H9 (cell line): ENCODE data around the gene ARHGEF38. TPM values are rescaled to one million over a fixed set of nuclear protein-coding genes. Genes with fewer than 3 reads are reported as not detected.

Source experiments
- DNase-seq: peaks from one replicate; pipeline ENCODE4 v3.0.0-alpha.2; 2017
- H2AFZ ChIP-seq: one replicate; pipeline ENCODE4 v1.6.1; 2013; ENCODE audit warnings: mild to moderate bottlenecking, low read length, control low read depth, moderate library complexity
- H2AK5ac ChIP-seq: 2 replicates; pipeline ENCODE4 v1.6.1; 2013; ENCODE audit warnings: low read length, control low read depth, mixed read lengths; ENCODE audit not compliant: insufficient read length
- H2BK120ac ChIP-seq: one replicate; pipeline ENCODE4 v1.6.1; 2013; ENCODE audit warnings: low read depth, mild to moderate bottlenecking, low read length, control low read depth, inconsistent platforms; ENCODE audit not compliant: poor library complexity, severe bottlenecking
- H2BK12ac ChIP-seq: 2 replicates; pipeline ENCODE4 v1.6.1; 2013; ENCODE audit warnings: low read length, control low read depth, mixed read lengths, low read depth; ENCODE audit not compliant: insufficient read length
- H2BK15ac ChIP-seq: 2 replicates; pipeline ENCODE4 v1.6.1; 2013; ENCODE audit warnings: low read depth, low read length, control low read depth
- H2BK20ac ChIP-seq: one replicate; pipeline ENCODE4 v1.6.1; 2013; ENCODE audit warnings: low read depth, mild to moderate bottlenecking, low read length, control low read depth, inconsistent platforms; ENCODE audit not compliant: poor library complexity, severe bottlenecking
- H2BK5ac ChIP-seq: 2 replicates; pipeline ENCODE4 v1.6.1; 2013; ENCODE audit warnings: low read length, control low read depth, mixed read lengths; ENCODE audit not compliant: insufficient read length
- H3K14ac ChIP-seq: 2 replicates; pipeline ENCODE4 v1.6.1; 2013; ENCODE audit warnings: low read length, control low read depth; ENCODE audit not compliant: insufficient read depth
- H3K18ac ChIP-seq: 2 replicates; pipeline ENCODE4 v1.6.1; 2013; ENCODE audit warnings: low read depth, mild to moderate bottlenecking, mixed read lengths, low read length, control low read depth; ENCODE audit not compliant: insufficient read length
- H3K23ac ChIP-seq: 2 replicates; pipeline ENCODE4 v1.6.1; 2013; ENCODE audit warnings: low read length, control low read depth, mixed read lengths, low read depth; ENCODE audit not compliant: insufficient read length
- H3K23me2 ChIP-seq: 2 replicates; pipeline ENCODE4 v1.6.1; 2013; ENCODE audit warnings: low read depth, mild to moderate bottlenecking, mixed read lengths, low read length, control low read depth; ENCODE audit not compliant: insufficient read length, poor library complexity, severe bottlenecking
- H3K27ac ChIP-seq: 2 replicates; pipeline ENCODE4 v1.5.1; 2013; ENCODE audit warnings: low read length, control low read depth, mixed read lengths, low read depth; ENCODE audit not compliant: insufficient read length
- H3K27me3 ChIP-seq: 2 replicates; pipeline ENCODE4 v1.6.1; 2013; ENCODE audit warnings: low read length, control low read depth, inconsistent platforms; ENCODE audit not compliant: insufficient read depth
- H3K4ac ChIP-seq: 2 replicates; pipeline ENCODE4 v1.6.1; 2013; ENCODE audit warnings: low read depth, mild to moderate bottlenecking, control low read depth, inconsistent platforms, low read length, moderate library complexity
- H3K4me1 ChIP-seq: 2 replicates; pipeline ENCODE4 v1.6.1; 2013; ENCODE audit warnings: low read length, control low read depth, inconsistent platforms; ENCODE audit not compliant: insufficient read depth
- H3K4me2 ChIP-seq: 2 replicates; pipeline ENCODE4 v1.6.1; 2013; ENCODE audit warnings: low read length, control low read depth, mixed read lengths; ENCODE audit not compliant: insufficient read length, insufficient read depth
- H3K56ac ChIP-seq: 2 replicates; pipeline ENCODE4 v1.6.1; 2013; ENCODE audit warnings: low read depth, mild to moderate bottlenecking, mixed read lengths, low read length, control low read depth; ENCODE audit not compliant: insufficient read length
- H3K79me1 ChIP-seq: 2 replicates; pipeline ENCODE4 v1.6.1; 2013; ENCODE audit warnings: low read depth, mild to moderate bottlenecking, moderate library complexity, low read length, control low read depth, inconsistent platforms; ENCODE audit not compliant: insufficient read depth, poor library complexity, severe bottlenecking
- H3K79me2 ChIP-seq: 2 replicates; pipeline ENCODE4 v1.6.1; 2013; ENCODE audit warnings: low read length, control low read depth, inconsistent platforms; ENCODE audit not compliant: insufficient read depth
- H3K9ac ChIP-seq: 2 replicates; pipeline ENCODE4 v1.6.1; 2013; ENCODE audit warnings: low read length, control low read depth, mixed read lengths; ENCODE audit not compliant: insufficient read length; ENCODE audit errors: extremely low read depth
- H3K9me3 ChIP-seq: one replicate; pipeline ENCODE4 v1.6.1; 2013; ENCODE audit warnings: low read depth, low read length, inconsistent platforms; ENCODE audit not compliant: control insufficient read depth
- H3T11ph ChIP-seq: one replicate; pipeline ENCODE4 v1.6.1; 2013; ENCODE audit warnings: mild to moderate bottlenecking, low read length, control low read depth, inconsistent platforms
- H4K20me1 ChIP-seq: one replicate; pipeline ENCODE4 v1.6.1; 2013; ENCODE audit not compliant: control insufficient read depth, insufficient read length, insufficient read depth
- H4K5ac ChIP-seq: 2 replicates; pipeline ENCODE4 v1.6.1; 2013; ENCODE audit warnings: low read depth, mild to moderate bottlenecking, mixed read lengths, low read length, control low read depth; ENCODE audit not compliant: insufficient read length
- H4K8ac ChIP-seq: replicated peaks from 2 replicates; pipeline ENCODE4 v1.6.1; 2013; ENCODE audit warnings: low read length, control low read depth, mixed read lengths, low read depth; ENCODE audit not compliant: insufficient read length
- H4K91ac ChIP-seq: 2 replicates; pipeline ENCODE4 v1.6.1; 2013; ENCODE audit warnings: low read depth, mild to moderate bottlenecking, moderate library complexity, mixed read lengths, low read length, control low read depth; ENCODE audit not compliant: insufficient read length
- H3K27ac Mint-ChIP-seq, 3 experiments: 2 replicates in 2 of 3; 3 replicates in 1 of 3; pipeline ENCODE4 v1.8.0; 2020 to 2021; ENCODE audit warnings: mixed read lengths in 3 of 3, mild to moderate bottlenecking in 1 of 3, moderate library complexity in 1 of 3
- H3K27me3 Mint-ChIP-seq: 2 replicates; pipeline ENCODE4 v1.8.0; 2021; ENCODE audit warnings: low read depth, mild to moderate bottlenecking, moderate library complexity, mixed read lengths
- H3K36me3 Mint-ChIP-seq, 3 experiments: 2 replicates in 2 of 3; 3 replicates in 1 of 3; pipeline ENCODE4 v1.8.0; 2020 to 2021; ENCODE audit warnings: low read depth in 3 of 3, mixed read lengths in 3 of 3; ENCODE audit not compliant: insufficient read depth in 1 of 3
- H3K4me1 Mint-ChIP-seq, 2 experiments: 2 replicates each; pipeline ENCODE4 v1.8.0; 2020; ENCODE audit warnings: mixed read lengths in 2 of 2
- H3K4me3 Mint-ChIP-seq, 2 experiments: 2 replicates in 1 of 2; 3 replicates in 1 of 2; pipeline ENCODE4 v1.8.0; 2020 to 2021; ENCODE audit warnings: mild to moderate bottlenecking in 2 of 2, mixed read lengths in 2 of 2, moderate library complexity in 1 of 2
- H3K9me3 Mint-ChIP-seq, 2 experiments: 2 replicates in 1 of 2; 3 replicates in 1 of 2; pipeline ENCODE4 v1.8.0; 2020; ENCODE audit warnings: mild to moderate bottlenecking in 2 of 2, mixed read lengths in 2 of 2, moderate library complexity in 1 of 2
- CTCF ChIP-seq: fragments of 200-600 bp; sonication (generic); conservative IDR thresholded peaks from 3 replicates; pipeline ENCODE4 v1.8.0; 2021; ENCODE audit warnings: antibody characterized with exemption, mild to moderate bottlenecking
- WGBS: extraction: QIAGEN DNeasy Blood & Tissue Kit; methylation state at CpG from one replicate; pipeline ENCODE4 v1.1.7; 2013; ENCODE audit warnings: missing lambda C conversion rate, low lambda C conversion rate, mixed read lengths; ENCODE audit not compliant: insufficient read length; ENCODE audit errors: extremely low coverage; 5-methylcytosine and 5-hydroxymethylcytosine counted together
- total RNA-seq: library from RNA; stranded (reverse); gene quantifications from 2 replicates; pipeline ENCODE4 v1.2.1, GENCODE V29; 2021

ARHGEF38 gene
- total RNA-seq, 1 experiment from 2014 or later = not detected

- H4K91ac ChIP-seq = no peak overlapping the region
- H3K79me1 ChIP-seq = no peaks in the 10 kb centered on the region
- H2BK15ac ChIP-seq = no peak overlapping the region
- H3K4me2 ChIP-seq = no peak overlapping the region
- Mint-ChIP-seq H3K27ac (no peak overlapping the region), H3K4me1 (no peaks in the 10 kb centered on the region), H3K9me3 (no peaks in the 10 kb centered on the region), H3K36me3 (no peaks in the 10 kb centered on the region), H3K4me3 (no peak overlapping the region), H3K27me3 (peaks cover 24% of the 10 kb centered on the region)
- no peak for DNase-seq
- H3K9ac ChIP-seq = no peak overlapping the region
- H3K79me2 ChIP-seq = no peaks in the 10 kb centered on the region
- no peak overlapping the region for H3K14ac ChIP-seq
- no peak overlapping the region for H3K18ac ChIP-seq
- no peak overlapping the region for H3K27ac ChIP-seq
- H3K4me1 ChIP-seq = no peaks in the 10 kb centered on the region
- no peak for TF ChIP-seq CTCF
- no peak overlapping the region for H4K8ac ChIP-seq
- H3K4ac ChIP-seq = no peak overlapping the region
- no peak overlapping the region for H2AK5ac ChIP-seq
- no peak overlapping the region for H2AFZ ChIP-seq
- no peak overlapping the region for H2BK120ac ChIP-seq
- no peak overlapping the region for H2BK5ac ChIP-seq
- no peak overlapping the region for H2BK20ac ChIP-seq
- no peak overlapping the region for H3K23ac ChIP-seq
- no peaks in the 10 kb centered on the region for H3K23me2 ChIP-seq
- no peaks in the 10 kb centered on the region for H3K27me3 ChIP-seq
- no peak overlapping the region for H3T11ph ChIP-seq
- no peaks in the 10 kb centered on the region for H4K20me1 ChIP-seq
- no peaks in the 10 kb centered on the region for H3K9me3 ChIP-seq
- no CpG with 5 or more reads among the region's 1 CpG for WGBS
- no peak overlapping the region for H2BK12ac ChIP-seq
- H3K56ac ChIP-seq = no peak overlapping the region
- no peak overlapping the region for H4K5ac ChIP-seq
Observed at GRCh38 chr4:105598787-105599186, 46.4 kb downstream of the ARHGEF38 start.
